Sigmoid colon (tissue), 4 donors: ENCODE data around the gene MAN2B1.

Source experiments
- EP300 ChIP-seq, 4 donors: sonication (generic); formaldehyde crosslinking; IDR thresholded peaks; one replicate each; pipeline ENCODE4 v1.6.1; 2017; ENCODE audit warnings: antibody characterized with exemption in 4 of 4
- POLR2A ChIP-seq, 2 donors: fragments of 450-650 bp; IDR thresholded peaks; one replicate each; pipeline ENCODE4 v1.6.1; 2016; ENCODE audit warnings: antibody characterized with exemption in 2 of 2, mild to moderate bottlenecking in 2 of 2, moderate library complexity in 2 of 2
- TF ChIP-seq, protein P1 (sequence below), 4 experiments: fragments of 450-650 bp in 3 of 4; fragments of 200-600 bp in 1 of 4; IDR thresholded peaks; one replicate each; pipeline ENCODE4 v1.5.1; 2016 to 2019; ENCODE audit warnings: antibody characterized with exemption in 4 of 4, mild to moderate bottlenecking in 3 of 4, moderate library complexity in 2 of 4

DNA sequence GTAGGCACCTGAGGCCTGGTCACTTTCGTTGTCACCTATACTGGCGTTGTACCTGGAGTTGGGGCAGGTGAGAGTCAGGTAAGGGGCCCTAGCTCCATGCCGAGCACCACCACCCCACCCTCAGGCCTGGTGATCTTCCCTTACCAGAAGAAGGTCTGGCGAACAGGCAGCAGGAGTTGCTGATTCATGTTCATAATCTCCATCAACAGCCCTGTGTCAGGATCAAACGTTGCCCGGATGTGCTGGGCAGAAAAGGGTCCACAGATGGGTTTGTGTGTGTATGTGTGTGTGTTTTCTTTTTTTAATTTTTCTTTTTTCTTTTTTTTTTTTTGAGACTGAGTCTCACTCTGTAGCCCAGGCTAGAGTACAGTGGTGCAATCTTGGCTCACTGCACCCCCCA lies 14.3 kb downstream of the MAN2B1 start:
- TF ChIP-seq, protein P1, sequence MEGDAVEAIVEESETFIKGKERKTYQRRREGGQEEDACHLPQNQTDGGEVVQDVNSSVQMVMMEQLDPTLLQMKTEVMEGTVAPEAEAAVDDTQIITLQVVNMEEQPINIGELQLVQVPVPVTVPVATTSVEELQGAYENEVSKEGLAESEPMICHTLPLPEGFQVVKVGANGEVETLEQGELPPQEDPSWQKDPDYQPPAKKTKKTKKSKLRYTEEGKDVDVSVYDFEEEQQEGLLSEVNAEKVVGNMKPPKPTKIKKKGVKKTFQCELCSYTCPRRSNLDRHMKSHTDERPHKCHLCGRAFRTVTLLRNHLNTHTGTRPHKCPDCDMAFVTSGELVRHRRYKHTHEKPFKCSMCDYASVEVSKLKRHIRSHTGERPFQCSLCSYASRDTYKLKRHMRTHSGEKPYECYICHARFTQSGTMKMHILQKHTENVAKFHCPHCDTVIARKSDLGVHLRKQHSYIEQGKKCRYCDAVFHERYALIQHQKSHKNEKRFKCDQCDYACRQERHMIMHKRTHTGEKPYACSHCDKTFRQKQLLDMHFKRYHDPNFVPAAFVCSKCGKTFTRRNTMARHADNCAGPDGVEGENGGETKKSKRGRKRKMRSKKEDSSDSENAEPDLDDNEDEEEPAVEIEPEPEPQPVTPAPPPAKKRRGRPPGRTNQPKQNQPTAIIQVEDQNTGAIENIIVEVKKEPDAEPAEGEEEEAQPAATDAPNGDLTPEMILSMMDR (IDR thresholded peaks at IDR 0.05) = no peak
- TF ChIP-seq EP300 (IDR thresholded peaks at IDR 0.05) (no peak), POLR2A (IDR thresholded peaks at IDR 0.05) (no peak)
